ENCODE results near the gene PHACTR1. TPM values are rescaled to one million over a fixed set of nuclear protein-coding genes. Genes with fewer than 3 reads are reported as not detected.

PHACTR1 gene
- total RNA-seq, 1 donor from 2014 or later: 50.7 TPM

- DNase-seq: no peak
- Mint-ChIP-seq H3K4me3 (ENCODE audit: unreplicated experiment) (no peak overlapping the region), H3K4me1 (ENCODE audit: low read depth, unreplicated experiment) (peaks cover 8% of the 10 kb centered on the region), H3K27me3 (ENCODE audit: unreplicated experiment) (peaks cover 4% of the 10 kb centered on the region), H3K27ac (ENCODE audit: unreplicated experiment) (no peak overlapping the region), H3K9me3 (ENCODE audit: unreplicated experiment) (no peaks in the 10 kb centered on the region), H3K36me3 (ENCODE audit: unreplicated experiment) (no peaks in the 10 kb centered on the region)
- TF ChIP-seq, protein P1, sequence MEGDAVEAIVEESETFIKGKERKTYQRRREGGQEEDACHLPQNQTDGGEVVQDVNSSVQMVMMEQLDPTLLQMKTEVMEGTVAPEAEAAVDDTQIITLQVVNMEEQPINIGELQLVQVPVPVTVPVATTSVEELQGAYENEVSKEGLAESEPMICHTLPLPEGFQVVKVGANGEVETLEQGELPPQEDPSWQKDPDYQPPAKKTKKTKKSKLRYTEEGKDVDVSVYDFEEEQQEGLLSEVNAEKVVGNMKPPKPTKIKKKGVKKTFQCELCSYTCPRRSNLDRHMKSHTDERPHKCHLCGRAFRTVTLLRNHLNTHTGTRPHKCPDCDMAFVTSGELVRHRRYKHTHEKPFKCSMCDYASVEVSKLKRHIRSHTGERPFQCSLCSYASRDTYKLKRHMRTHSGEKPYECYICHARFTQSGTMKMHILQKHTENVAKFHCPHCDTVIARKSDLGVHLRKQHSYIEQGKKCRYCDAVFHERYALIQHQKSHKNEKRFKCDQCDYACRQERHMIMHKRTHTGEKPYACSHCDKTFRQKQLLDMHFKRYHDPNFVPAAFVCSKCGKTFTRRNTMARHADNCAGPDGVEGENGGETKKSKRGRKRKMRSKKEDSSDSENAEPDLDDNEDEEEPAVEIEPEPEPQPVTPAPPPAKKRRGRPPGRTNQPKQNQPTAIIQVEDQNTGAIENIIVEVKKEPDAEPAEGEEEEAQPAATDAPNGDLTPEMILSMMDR (IDR thresholded peaks at IDR 0.05; ENCODE audit: partially characterized antibody, unreplicated experiment): no peak
Measured at GRCh38 chr6:13075141-13075845, 358.7 kb downstream of the PHACTR1 start.

DNA sequence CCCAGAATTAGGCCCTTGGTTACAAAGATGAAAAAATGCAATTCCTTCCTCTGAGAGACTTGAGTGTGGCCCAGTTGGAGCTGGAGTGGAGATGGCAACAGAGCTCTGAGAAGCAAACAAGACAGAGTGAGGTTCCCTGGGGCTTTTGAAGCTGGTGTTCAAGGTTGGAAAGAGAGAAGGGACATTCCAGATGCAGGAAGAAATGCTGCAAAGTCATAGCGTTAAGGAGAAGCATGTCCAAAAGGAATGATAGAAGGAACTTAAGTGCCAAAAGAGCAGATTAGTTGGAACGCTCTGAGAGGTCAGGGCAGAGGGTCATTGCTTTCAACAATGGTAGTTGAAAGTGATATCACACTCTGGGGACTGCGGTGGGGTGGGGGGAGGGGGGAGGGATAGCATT is 360.0 kb downstream of the PHACTR1 start:
- H3K27ac Mint-ChIP-seq (ENCODE audit: unreplicated experiment): no peak overlapping the region
- no peak for DNase-seq
- TF ChIP-seq, protein P1 (IDR thresholded peaks at IDR 0.05; ENCODE audit: partially characterized antibody, unreplicated experiment): no peak
- H3K4me3 Mint-ChIP-seq (ENCODE audit: unreplicated experiment): no peak overlapping the region
- H3K9me3 Mint-ChIP-seq (ENCODE audit: unreplicated experiment): no peaks in the 10 kb centered on the region
- no peaks in the 10 kb centered on the region for H3K36me3 Mint-ChIP-seq (ENCODE audit: unreplicated experiment)
- H3K27me3 Mint-ChIP-seq (ENCODE audit: unreplicated experiment): peaks cover 4% of the 10 kb centered on the region
- peaks cover 8% of the 10 kb centered on the region for H3K4me1 Mint-ChIP-seq (ENCODE audit: low read depth, unreplicated experiment)

DNA sequence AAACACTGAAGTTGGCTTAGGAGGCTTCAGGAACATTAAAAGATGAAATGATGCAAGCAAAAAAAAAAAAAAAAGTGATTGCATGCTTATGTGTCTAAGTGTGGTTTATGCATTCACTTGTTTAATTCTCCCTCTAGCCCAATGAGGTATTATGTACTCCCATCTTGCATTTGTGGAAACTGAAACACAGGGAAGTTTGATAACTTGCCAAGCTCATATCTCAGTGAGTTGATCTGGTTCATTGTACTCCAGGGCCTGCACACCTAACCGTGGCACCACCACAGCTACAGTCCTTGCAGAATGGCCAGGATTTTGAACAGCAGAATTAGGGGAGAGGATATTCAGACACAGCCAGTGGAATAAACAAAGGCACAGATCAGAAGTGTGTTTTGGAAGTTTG is 360.6 kb downstream of the PHACTR1 start:
- Mint-ChIP-seq H3K4me1 (ENCODE audit: low read depth, unreplicated experiment) (peaks cover 8% of the 10 kb centered on the region), H3K36me3 (ENCODE audit: unreplicated experiment) (peaks cover 3% of the 10 kb centered on the region), H3K27ac (ENCODE audit: unreplicated experiment) (no peak overlapping the region), H3K27me3 (ENCODE audit: unreplicated experiment) (peaks cover 4% of the 10 kb centered on the region), H3K9me3 (ENCODE audit: unreplicated experiment) (no peaks in the 10 kb centered on the region), H3K4me3 (ENCODE audit: unreplicated experiment) (no peak overlapping the region)
- no peak for DNase-seq
- TF ChIP-seq, protein P1 (IDR thresholded peaks at IDR 0.05; ENCODE audit: partially characterized antibody, unreplicated experiment): no peak

GRCh38 chr6:13079096-13079723 is 362.6 kb downstream of the PHACTR1 start:
- TF ChIP-seq, protein P1 (IDR thresholded peaks at IDR 0.05; ENCODE audit: partially characterized antibody, unreplicated experiment): no peak
- no peak for DNase-seq
- peaks cover 8% of the 10 kb centered on the region for H3K36me3 Mint-ChIP-seq (ENCODE audit: unreplicated experiment)
- no peak overlapping the region for H3K4me3 Mint-ChIP-seq (ENCODE audit: unreplicated experiment)
- H3K27me3 Mint-ChIP-seq (ENCODE audit: unreplicated experiment): peaks cover 6% of the 10 kb centered on the region
- H3K4me1 Mint-ChIP-seq (ENCODE audit: low read depth, unreplicated experiment): peaks cover 8% of the 10 kb centered on the region
- H3K9me3 Mint-ChIP-seq (ENCODE audit: unreplicated experiment): no peaks in the 10 kb centered on the region
- H3K27ac Mint-ChIP-seq (ENCODE audit: unreplicated experiment): no peak overlapping the region

All from glutamatergic neuron (in vitro differentiated cells).